ENCODE measurements around the gene C1orf226.

DNA sequence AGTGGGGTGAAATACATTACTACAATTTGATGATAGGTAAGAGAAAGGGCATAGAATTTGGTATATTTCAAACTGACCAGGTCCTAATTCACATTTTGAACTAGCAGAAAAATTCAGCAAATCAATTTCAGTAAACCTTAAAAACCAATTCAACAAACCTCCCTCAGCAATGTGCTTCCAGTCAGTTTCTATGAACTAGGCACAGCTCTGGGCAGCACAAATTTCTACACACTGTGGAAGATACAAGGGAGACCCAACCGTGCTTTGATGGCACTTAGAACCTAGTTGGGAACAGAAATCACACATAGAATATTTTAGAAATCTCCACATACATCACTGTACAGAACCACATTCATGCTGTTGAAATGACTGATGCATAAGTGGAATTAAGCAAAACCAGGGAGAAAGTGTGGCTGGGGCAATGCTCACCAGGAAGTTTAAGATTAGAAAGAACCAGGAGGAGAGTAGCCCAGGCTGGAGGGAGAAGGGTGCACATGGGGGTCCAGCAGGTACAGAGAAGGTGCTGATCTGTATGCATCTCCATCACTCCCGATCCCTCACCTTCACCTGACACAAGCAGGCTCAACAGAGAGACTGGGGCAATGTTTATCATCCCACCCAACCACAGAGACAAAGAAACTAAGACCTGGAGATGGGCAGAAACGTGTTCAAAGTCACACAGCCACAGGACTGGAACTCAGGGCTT, 14.8 kb downstream of the C1orf226 start:
- TF ChIP-seq, protein P1, sequence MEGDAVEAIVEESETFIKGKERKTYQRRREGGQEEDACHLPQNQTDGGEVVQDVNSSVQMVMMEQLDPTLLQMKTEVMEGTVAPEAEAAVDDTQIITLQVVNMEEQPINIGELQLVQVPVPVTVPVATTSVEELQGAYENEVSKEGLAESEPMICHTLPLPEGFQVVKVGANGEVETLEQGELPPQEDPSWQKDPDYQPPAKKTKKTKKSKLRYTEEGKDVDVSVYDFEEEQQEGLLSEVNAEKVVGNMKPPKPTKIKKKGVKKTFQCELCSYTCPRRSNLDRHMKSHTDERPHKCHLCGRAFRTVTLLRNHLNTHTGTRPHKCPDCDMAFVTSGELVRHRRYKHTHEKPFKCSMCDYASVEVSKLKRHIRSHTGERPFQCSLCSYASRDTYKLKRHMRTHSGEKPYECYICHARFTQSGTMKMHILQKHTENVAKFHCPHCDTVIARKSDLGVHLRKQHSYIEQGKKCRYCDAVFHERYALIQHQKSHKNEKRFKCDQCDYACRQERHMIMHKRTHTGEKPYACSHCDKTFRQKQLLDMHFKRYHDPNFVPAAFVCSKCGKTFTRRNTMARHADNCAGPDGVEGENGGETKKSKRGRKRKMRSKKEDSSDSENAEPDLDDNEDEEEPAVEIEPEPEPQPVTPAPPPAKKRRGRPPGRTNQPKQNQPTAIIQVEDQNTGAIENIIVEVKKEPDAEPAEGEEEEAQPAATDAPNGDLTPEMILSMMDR (conservative IDR thresholded peaks at IDR 0.05; ENCODE audit: low read depth, low read length), result no peak
- no peak for TF ChIP-seq EZH2 (IDR thresholded peaks at IDR 0.05; ENCODE audit: borderline replicate concordance, low read depth, low read length, poor library complexity, severe bottlenecking)
